GM13977 (cell line): ENCODE data around the gene UTP4.
A peak's percentile ranks its signal among the peaks of the same experiment; 100 is the strongest.

ENCODE experiments used
- DNase-seq: peaks from one replicate; pipeline ENCODE4 v3.0.0; 2012; ENCODE audit warnings: low spot score
- CTCF ChIP-seq: IDR thresholded peaks from 2 replicates; pipeline ENCODE4 v1.5.1; 2012; ENCODE audit warnings: mild to moderate bottlenecking, control low read depth; ENCODE audit not compliant: insufficient read depth; ENCODE audit errors: extremely low read depth, missing control alignments
- in situ Hi-C: fragments of 300-500 bp; cut with MboI; formaldehyde crosslinking; loops from one replicate; pipeline ENCODE4 v1.12.0; 2022; ENCODE audit warnings: low sequenced_read_pairs, low pct_unique_long_range_greater_than_20kb, mixed read lengths, inconsistent platforms; ENCODE audit not compliant: unreplicated experiment

The UTP4 gene

GRCh38 chr16:69089091-69089910, 43.1 kb upstream of the UTP4 start:
- in situ Hi-C loops, result no loop called here
- no peak for TF ChIP-seq CTCF
- DNase-seq, result peak; percentile 59

- no peak for DNase-seq
- in situ Hi-C loops, result no loop called here
- no peak for TF ChIP-seq CTCF
Observed at GRCh38 chr16:69093974-69094373, 38.5 kb upstream of the UTP4 start.

GRCh38 chr16:69094501-69094900, 37.9 kb upstream of the UTP4 start:
- no peak for TF ChIP-seq CTCF
- DNase-seq, result no peak
- in situ Hi-C loops, result no loop called here

DNA sequence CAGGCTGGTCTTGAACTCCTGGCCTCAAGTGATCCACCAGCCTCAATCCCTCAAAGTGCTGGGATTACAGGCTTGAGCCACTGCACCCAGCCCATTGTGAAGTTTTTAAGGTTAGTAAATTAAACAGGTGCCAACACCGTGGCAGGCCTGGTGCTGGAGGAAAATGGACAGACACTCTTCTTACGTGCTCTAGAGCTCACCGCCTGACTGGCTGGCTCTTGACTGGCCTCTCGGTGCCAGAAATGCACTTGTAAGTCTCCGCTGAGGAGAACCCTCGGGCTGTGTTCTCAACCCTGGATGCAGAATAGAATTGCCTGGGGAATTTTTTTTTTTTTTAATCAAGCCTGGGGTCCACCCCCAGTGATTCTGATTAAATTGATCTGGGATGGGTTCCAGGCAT, 37.3 kb upstream of the UTP4 start:
- DNase-seq, result no peak
- no peak for TF ChIP-seq CTCF
- in situ Hi-C loops, result no loop called here

DNA sequence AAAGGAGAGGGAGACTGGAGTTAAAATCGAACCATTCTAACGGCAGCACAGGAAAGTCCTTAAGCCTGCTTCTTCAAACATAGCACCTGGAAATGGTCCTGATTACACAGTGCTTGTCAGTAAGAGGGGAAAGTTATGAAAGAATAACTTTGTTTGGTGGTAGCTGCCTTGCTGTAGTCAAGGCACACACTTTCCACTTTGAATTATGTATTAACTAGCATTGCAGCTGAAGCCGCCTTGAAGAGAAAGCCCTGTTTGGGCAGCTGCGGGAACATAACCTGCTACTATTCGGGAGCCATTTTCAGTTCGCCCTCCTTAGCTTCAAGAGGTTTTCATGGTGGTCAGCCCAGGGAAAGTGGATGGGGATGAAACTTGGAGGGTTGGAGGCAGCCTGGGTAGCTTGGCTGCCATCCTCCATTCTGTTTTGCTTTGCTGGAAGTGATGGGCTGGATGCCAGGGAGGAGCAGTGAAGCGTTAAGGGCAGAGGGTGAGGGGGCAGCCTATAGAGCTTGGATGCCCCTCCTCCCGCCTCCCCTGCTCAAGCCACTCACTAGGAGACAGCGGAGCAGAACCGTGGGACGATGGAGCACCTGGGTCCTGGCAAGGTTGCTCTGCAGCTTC, 32.3 kb upstream of the UTP4 start:
- in situ Hi-C loops, result loop anchor here (25.0 kb wide), 1 partner anchor 388 kb away; no protein-coding TSS in a partner anchor
- no peak for TF ChIP-seq CTCF
- DNase-seq, result no peak

- TF ChIP-seq CTCF, result peak; percentile 45
- in situ Hi-C loops, result loop anchor here (25.0 kb wide), 1 partner anchor 393 kb away; no protein-coding TSS in a partner anchor
- peak; percentile 82 for DNase-seq
Observed at GRCh38 chr16:69105501-69106361, 26.7 kb upstream of the UTP4 start, which contains the start of gene HAS3. Gene HAS3, plus strand, starts transcription at chr16:69105653. Its CDS starts 3,743 bp downstream, at chr16:69109396.
